RWPE1 (cell line): ENCODE results near the gene NR4A3.
A peak's percentile ranks its signal among the peaks of the same experiment; 100 is the strongest.
"Not testable (repeated sequence)": the region's sequence is repeated elsewhere in the genome, so short reads cannot be mapped to it uniquely, and the experiment has no call there.

Experiments used
- CTCF ChIA-PET: fragments of 350-600 bp; sonication (Branson Sonifier 250); formaldehyde crosslinking; extraction: SDS; loops from one replicate; lab custom pipeline; 2021; lab: Yijun Ruan, JAX
- POLR2A ChIA-PET: fragments of 400-600 bp; formaldehyde crosslinking; extraction: SDS; loops from one replicate; lab custom pipeline; 2020; ENCODE audit warnings: antibody characterized with exemption; ENCODE audit not compliant: low non-redundant PET; lab: Yijun Ruan, JAX
- DNase-seq: peaks from one replicate; pipeline ENCODE4 v3.0.0; 2012; ENCODE audit warnings: low spot score
- H3K27ac ChIP-seq: fragments of 450-650 bp; 2 replicates; pipeline ENCODE4 v1.5.1; 2017
- TF ChIP-seq, protein P1 (sequence below): fragments of 450-650 bp; conservative IDR thresholded peaks from 2 replicates; pipeline ENCODE4 v1.5.1; 2017; ENCODE audit warnings: low read depth, mild to moderate bottlenecking

NR4A3 gene

DNA sequence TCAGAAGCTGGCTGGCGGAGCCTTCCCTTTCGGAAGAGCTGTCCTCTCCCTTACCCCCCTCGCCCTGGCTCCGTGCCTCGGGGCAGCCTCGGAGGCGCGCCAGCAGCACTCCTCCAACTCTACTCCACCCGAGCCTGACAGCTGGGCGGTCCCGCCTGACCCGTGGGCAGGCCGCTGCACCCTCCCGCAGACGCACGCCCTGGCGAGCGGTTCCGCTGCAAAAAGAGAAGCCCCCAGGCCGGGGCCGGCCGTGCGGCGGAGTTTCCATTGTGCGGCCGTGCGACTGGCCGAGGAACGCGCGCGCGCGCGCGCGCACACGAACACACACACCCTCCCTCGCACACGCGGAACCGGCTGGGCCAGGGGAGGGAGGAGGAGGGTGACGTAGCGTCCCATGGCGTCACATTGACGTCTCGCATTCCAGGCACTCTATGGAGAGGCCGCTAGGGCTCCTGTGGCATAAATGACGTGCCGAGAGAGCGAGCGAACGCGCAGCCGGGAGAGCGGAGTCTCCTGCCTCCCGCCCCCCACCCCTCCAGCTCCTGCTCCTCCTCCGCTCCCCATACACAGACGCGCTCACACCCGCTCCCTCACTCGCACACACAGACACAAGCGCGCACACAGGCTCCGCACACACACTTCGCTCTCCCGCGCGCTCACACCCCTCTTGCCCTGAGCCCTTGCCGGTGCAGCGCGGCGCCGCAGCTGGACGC is at the start of gene NR4A3:
NR4A3 (plus strand) TSS at position 490 of the 713 bp plus-strand sequence. CDS start 6,158 bp downstream, outside the sequence.
- peak within 1 kb of the TSS; percentile 93 for H3K27ac ChIP-seq
- POLR2A ChIA-PET = interaction anchor here (0.6 to 0.7 kb wide), 2 partner anchors 83 to 273 kb away, joined by 4 to 6 read pairs; no protein-coding TSS in a partner anchor

DNA sequence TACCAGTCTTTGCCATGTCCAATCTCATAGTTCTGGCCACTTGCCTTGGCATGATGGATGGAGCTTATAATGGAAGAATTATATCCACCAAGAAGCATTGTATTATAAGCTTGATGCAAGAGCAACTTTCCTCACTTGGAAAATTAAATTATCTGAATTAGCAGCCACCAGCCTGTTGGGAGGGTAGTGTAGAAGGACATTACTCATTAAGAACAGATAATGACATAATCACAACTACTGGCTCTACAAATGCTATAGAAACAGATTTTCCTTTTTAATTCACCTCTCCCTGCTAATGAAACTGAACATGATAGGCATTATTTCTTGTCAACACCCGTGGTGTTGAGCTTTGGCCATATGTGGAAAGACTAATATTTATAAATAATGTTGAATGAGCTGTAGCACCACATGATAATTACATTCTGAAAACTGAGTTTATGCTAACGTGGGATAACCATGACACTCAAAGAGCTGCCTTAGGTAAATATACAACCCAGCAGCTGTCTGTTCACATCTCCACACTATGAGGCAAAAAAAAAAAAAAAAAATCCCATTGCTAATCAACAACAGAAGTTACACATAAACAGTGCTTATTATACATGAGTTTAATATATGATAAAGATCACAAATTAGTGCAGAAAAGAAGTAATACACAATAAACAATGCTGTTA is 48.1 kb upstream of the NR4A3 start:
- no peak overlapping the region for H3K27ac ChIP-seq
- TF ChIP-seq, protein P1, sequence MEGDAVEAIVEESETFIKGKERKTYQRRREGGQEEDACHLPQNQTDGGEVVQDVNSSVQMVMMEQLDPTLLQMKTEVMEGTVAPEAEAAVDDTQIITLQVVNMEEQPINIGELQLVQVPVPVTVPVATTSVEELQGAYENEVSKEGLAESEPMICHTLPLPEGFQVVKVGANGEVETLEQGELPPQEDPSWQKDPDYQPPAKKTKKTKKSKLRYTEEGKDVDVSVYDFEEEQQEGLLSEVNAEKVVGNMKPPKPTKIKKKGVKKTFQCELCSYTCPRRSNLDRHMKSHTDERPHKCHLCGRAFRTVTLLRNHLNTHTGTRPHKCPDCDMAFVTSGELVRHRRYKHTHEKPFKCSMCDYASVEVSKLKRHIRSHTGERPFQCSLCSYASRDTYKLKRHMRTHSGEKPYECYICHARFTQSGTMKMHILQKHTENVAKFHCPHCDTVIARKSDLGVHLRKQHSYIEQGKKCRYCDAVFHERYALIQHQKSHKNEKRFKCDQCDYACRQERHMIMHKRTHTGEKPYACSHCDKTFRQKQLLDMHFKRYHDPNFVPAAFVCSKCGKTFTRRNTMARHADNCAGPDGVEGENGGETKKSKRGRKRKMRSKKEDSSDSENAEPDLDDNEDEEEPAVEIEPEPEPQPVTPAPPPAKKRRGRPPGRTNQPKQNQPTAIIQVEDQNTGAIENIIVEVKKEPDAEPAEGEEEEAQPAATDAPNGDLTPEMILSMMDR = no peak
- CTCF ChIA-PET = no interaction called here
- POLR2A ChIA-PET = no interaction called here
- no peak for DNase-seq

More for the DNA sequence above, at the start of gene NR4A3:
- DNase-seq = peak; percentile 98
- TF ChIP-seq, protein P1 = 0 out of 2 replicates have a peak, but pooled peaks have one; percentile 22
- CTCF ChIA-PET = interaction anchor here (0.6 to 0.9 kb wide), 5 partner anchors 160 to 807 kb away, joined by 3 to 4 read pairs (median 3); no protein-coding TSS in a partner anchor

DNA sequence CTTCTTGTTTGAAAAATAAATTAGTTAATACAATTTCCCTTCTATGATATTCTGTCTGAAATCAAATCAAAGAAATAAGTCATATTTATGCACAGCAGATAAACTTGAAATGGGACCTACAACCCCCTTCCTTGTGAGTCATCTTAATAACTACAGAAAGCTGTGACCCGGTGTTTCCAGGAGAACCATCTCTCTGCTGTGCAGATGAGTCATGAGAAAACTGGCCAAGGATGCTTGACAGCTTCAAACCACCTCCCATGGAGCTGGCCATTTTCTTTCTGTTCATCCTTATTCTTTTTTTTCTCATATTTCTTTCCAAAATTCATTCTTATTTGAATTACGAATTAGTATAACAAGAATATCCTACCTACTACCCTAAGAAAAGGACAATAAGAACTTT is 43.4 kb upstream of the NR4A3 start:
- ChIA-PET POLR2A (no interaction called here), CTCF (interaction anchor here (0.7 kb wide), 1 partner anchor 444 kb away, joined by 3 read pairs; no protein-coding TSS in a partner anchor)
- TF ChIP-seq, protein P1 = no peak
- peak; percentile 81 for DNase-seq
- H3K27ac ChIP-seq = no peak overlapping the region

DNA sequence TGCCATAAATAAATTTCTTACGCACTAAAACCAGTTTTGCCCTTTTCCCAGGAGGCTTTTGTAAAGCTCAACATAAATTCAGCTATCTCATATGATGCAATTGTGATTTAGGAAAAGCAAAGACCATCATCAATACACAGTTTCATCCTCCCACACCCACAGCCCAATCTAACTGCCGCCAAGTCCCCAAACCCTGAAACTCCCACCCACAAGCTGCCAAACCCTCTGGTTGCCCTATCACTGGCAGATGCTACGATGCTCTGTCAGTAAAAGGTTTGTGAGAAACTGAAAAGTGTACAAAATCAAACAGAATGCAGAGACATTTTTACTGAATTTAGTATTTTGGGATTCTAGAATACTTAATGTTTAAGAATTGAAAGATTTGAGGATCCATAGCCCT is 42.8 kb upstream of the NR4A3 start:
- no peak for DNase-seq
- H3K27ac ChIP-seq = no peak overlapping the region
- ChIA-PET CTCF (interaction anchor here (0.6 to 0.7 kb wide), 2 partner anchors 10 to 443 kb away, joined by 3 read pairs; no protein-coding TSS in a partner anchor), POLR2A (no interaction called here)
- TF ChIP-seq, protein P1 = no peak

DNA sequence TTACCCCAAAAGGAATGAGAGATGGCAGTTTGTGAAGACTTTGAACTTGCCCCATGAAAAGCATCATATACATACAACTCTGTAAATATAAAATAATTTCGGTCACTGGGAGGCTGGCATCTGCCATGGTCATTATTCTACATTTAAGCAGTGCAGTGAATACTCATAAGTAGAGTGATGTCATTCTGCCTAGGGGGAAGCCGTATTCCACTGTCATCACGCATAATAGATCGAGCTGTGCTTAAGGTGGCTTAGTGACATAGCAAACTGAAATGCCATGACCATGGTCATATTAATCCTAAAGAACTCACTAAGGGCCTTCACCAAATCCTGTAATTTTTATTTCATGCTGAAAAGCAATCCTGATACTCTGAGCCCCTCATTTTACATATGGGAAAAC is 42.4 kb upstream of the NR4A3 start:
- POLR2A ChIA-PET = no interaction called here
- CTCF ChIA-PET = interaction anchor here (0.6 kb wide), 1 partner anchor 11 kb away, joined by 3 read pairs; no protein-coding TSS in a partner anchor
- no peak overlapping the region for H3K27ac ChIP-seq
- DNase-seq = no peak
- TF ChIP-seq, protein P1 = no peak

DNA sequence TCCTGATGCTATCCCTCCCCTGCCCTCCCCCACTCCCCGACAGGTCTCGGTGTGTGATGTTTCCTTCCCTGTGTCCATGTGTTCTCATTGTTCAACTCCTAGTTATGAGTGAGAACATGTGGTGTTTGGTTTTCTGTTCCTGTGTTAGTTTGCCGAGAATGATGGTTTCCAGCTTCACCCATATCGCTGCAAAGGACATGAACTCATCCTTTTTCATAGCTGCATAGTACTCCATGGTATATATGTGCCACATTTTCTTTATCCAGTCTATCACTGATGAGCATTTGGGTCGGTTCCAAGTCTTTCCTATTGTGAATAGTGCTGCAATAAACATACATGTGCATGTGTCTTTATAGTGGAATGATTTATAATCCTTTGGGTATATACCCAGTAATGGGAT is 39.3 kb upstream of the NR4A3 start:
- DNase-seq, POLR2A ChIA-PET, CTCF ChIA-PET, H3K27ac ChIP-seq: not testable (repeated sequence)
